Pancreas (tissue), 10 donors: ENCODE results near the gene C1orf210. TPM values are rescaled to one million over a fixed set of nuclear protein-coding genes. Genes with fewer than 3 reads are reported as not detected.

Experiments
- ATAC-seq, 4 donors: fragments of 200-7000 bp; cut with Tn5 transposase; one replicate each; pipeline versions ENCODE4 v1.8.0 to v1.9.1; 2020; ENCODE audit warnings: mild to moderate bottlenecking in 4 of 4, moderate library complexity in 4 of 4
- DNase-seq, 6 donors: peaks; one replicate each; pipeline ENCODE4 v3.0.0-alpha.2; 2020
- FAIRE-seq: peaks from 2 replicates; lab custom pipeline; 2012; peaks lifted over from hg19 to GRCh38; lab: Jason Lieb, UNC
- H3K27ac ChIP-seq, 4 donors: fragments of 200-600 bp; sonication (generic); 1 replicate in 3 of 4; 2 replicates in 1 of 4; pipeline versions ENCODE4 v1.5.0 to v1.8.0; 2020
- H3K27me3 ChIP-seq, 4 donors: fragments of 200-600 bp; one replicate each; pipeline ENCODE4 v1.8.0; 2021
- H3K36me3 ChIP-seq, 3 donors: fragments of 200-600 bp; sonication (generic) in 1 of 3; one replicate each; pipeline versions ENCODE4 v1.5.0 to v1.8.0; 2020 to 2021
- H3K4me1 ChIP-seq, 3 donors: fragments of 200-600 bp; one replicate each; pipeline ENCODE4 v1.8.0; 2021
- H3K4me3 ChIP-seq, 4 donors: fragments of 200-600 bp; sonication (generic) in 2 of 4; one replicate each; pipeline versions ENCODE4 v1.5.0 to v1.8.0; 2020 to 2021
- H3K9me3 ChIP-seq, 4 donors: fragments of 200-600 bp; one replicate each; pipeline ENCODE4 v1.8.0; 2021
- CTCF ChIP-seq, 4 donors: fragments of 200-600 bp; sonication (generic) in 3 of 4; IDR thresholded peaks; one replicate each; pipeline versions ENCODE4 v1.5.0 to v1.8.0; 2021; ENCODE audit warnings: antibody characterized with exemption in 4 of 4
- WGBS, 2 donors: extraction: QIAGEN DNeasy Blood & Tissue Kit; methylation state at CpG; one replicate each; pipeline ENCODE4 v1.1.7; 2013; 5-methylcytosine and 5-hydroxymethylcytosine counted together
- intact Hi-C, 3 donors: fragments of 100-400 bp; cut with DNase I; formaldehyde crosslinking; loops; one replicate each; pipeline versions ENCODE4 v1.11.1 to v1.14.2; 2022
- polyA plus RNA-seq, 2 donors: library from polyadenylated mRNA; stranded (reverse); fragments of 200-250 nt; gene quantifications; one replicate each; pipeline ENCODE4 v1.2.3, GENCODE V29; 2013
- total RNA-seq, 6 donors: library from RNA; stranded (reverse); fragmentation: NEBNext Ultra II Directional in 4 of 6; extraction: Animal tissue kit (Norgen Biotek cat#: 25700) in 4 of 6; gene quantifications; one replicate each; pipeline versions ENCODE4 v1.2.1 to v1.2.4, GENCODE V29; 2021 to 2023
- donor health status: healthy with polysubstance abuse.
- donor health status: DM: no; HTN: no; CAD: no; lungs with moderate emphysema.
- donor health status: DM: no; HTN: no; CAD: no.
- donor health status: control.
- donor health status: control.
- donor health status: Bipolar disorder and iron deficiency.
- donor health status: DM: yes; HTN: yes; CAD: no.
- donor health status: DM: no; HTN: no; CAD: no.
- donor health status: DM: no; HTN: no; CAD: no.
- donor health status: DM: yes; HTN: yes; CAD: no.

The C1orf210 gene
- total and polyA plus RNA-seq, 8 donors = 5.7 to 17.2 (median 12.4) TPM

- WGBS, 2 donors = 60 to 76% methylated on average over 7 of the region's 7 CpGs
- Histone ChIP-seq H3K27me3 (no peaks in the 10 kb centered on the region), H3K36me3 (peaks cover 0 to 5% (median 0%) of the 10 kb centered on the region in 3 donors), H3K4me1 (peaks cover 0 to 15% (median 8%) of the 10 kb centered on the region in 3 donors), H3K4me3 (no peak overlapping the region), H3K27ac (peak overlapping the region; percentile 53 to 70 (median 68)), H3K9me3 (no peaks in the 10 kb centered on the region)
- FAIRE-seq = no peak
- no peak for DNase-seq
- peak in 1 of 4 donors; percentile 2 for ATAC-seq
- TF ChIP-seq CTCF (IDR thresholded peaks at IDR 0.05) = no peak
- intact Hi-C loops = no loop called here
These were observed 8.1 kb downstream of the C1orf210 start for GRCh38 chr1:43277116-43277876.

GRCh38 chr1:43276673-43277072 lies 8.7 kb downstream of the C1orf210 start:
- no peaks in the 10 kb centered on the region for H3K9me3 ChIP-seq
- ATAC-seq = peak; percentile 68 to 89 (median 76)
- intact Hi-C loops = no loop called here
- DNase-seq = peak in 3 of 6 donors; percentile 52 to 62 (median 58)
- FAIRE-seq = no peak
- H3K27me3 ChIP-seq = no peaks in the 10 kb centered on the region
- 12 to 13% methylated on average over 7 of the region's 7 CpGs for WGBS, 2 donors
- no peak overlapping the region for H3K4me3 ChIP-seq
- H3K27ac ChIP-seq = peak overlapping the region; percentile 53 to 70 (median 68)
- H3K4me1 ChIP-seq = peaks cover 0 to 15% (median 8%) of the 10 kb centered on the region in 3 donors
- TF ChIP-seq CTCF (IDR thresholded peaks at IDR 0.05) = no peak
- H3K36me3 ChIP-seq = peaks cover 0 to 5% (median 0%) of the 10 kb centered on the region in 3 donors

- no peak for FAIRE-seq
- WGBS, 2 donors = 47 to 52% methylated on average over 12 of the region's 12 CpGs
- H3K9me3 ChIP-seq = no peaks in the 10 kb centered on the region
- peaks cover 0 to 15% (median 8%) of the 10 kb centered on the region in 3 donors for H3K4me1 ChIP-seq
- DNase-seq = peak in 3 of 6 donors; percentile 3 to 15 (median 12)
- no peaks in the 10 kb centered on the region for H3K27me3 ChIP-seq
- intact Hi-C loops = no loop called here
- no peak overlapping the region for H3K4me3 ChIP-seq
- ATAC-seq = peak in 2 of 4 donors; percentile 1 to 34
- no peak for TF ChIP-seq CTCF (IDR thresholded peaks at IDR 0.05)
- peak overlapping the region; percentile 53 to 70 (median 68) for H3K27ac ChIP-seq
- H3K36me3 ChIP-seq = peaks cover 0 to 5% (median 0%) of the 10 kb centered on the region in 3 donors
These were observed 9.4 kb downstream of the C1orf210 start for GRCh38 chr1:43275826-43276620.

GRCh38 chr1:43274804-43275180 lies 10.6 kb downstream of the C1orf210 start:
- peak in 2 of 6 donors; percentile 1 to 12 for DNase-seq
- Histone ChIP-seq H3K27ac (peak overlapping the region in 2 of 4 donors; percentile 8 to 30), H3K4me3 (no peak overlapping the region), H3K4me1 (peaks cover 0 to 17% (median 11%) of the 10 kb centered on the region in 3 donors), H3K36me3 (peaks cover 0 to 5% (median 0%) of the 10 kb centered on the region in 3 donors), H3K27me3 (no peaks in the 10 kb centered on the region), H3K9me3 (no peaks in the 10 kb centered on the region)
- no peak for FAIRE-seq
- ATAC-seq = no peak
- TF ChIP-seq CTCF (IDR thresholded peaks at IDR 0.05) = no peak
- intact Hi-C loops = no loop called here
- 73 to 76% methylated on average over 8 of the region's 8 CpGs for WGBS, 2 donors
